Stimulated activated naive CD4-positive, alpha-beta T cell treated with Interleukin-2 at 50 U/mL for 16 hours (primary cell): ENCODE results near the gene ZKSCAN8.

ENCODE experiments used
- DNase-seq: peaks from one replicate; lab custom pipeline; 2025; lab: John Stamatoyannopoulos, UW

Gene ZKSCAN8

GRCh38 chr6:28206928-28207509, 65.3 kb downstream of the ZKSCAN8 start:
- no peak for DNase-seq

GRCh38 chr6:28207510-28208110, 65.9 kb downstream of the ZKSCAN8 start:
- no peak for DNase-seq

DNA sequence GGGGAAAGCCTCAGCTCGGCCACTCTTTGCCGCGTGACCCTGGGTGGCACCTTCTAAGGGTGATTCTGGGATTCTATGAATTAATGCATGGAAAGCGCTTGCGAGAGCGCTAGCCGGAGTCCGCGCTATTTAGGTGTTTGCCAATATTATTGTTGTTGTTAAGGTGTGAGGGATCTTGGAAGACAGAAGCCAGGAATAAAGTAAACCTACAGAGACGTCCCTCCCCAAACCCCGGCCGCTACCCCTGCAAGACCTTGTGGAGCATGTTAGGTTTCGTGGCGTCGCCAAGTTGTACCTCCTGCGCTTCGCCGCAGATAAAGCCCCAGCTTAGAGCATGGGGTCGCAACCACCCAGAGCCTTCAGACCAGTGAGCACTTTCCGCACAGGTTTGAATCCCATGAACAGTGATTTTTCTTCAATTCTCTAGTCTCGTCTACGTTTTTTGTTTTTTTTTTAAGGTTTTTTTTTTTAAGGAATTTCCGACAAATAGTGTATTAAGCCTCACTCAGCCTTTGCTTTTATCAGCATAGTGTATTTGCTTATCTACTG, 66.5 kb downstream of the ZKSCAN8 start:
- DNase-seq = no peak
